CD14-positive monocyte (primary cell): Measurements from ENCODE around the gene MYCBP2. TPM values are rescaled to one million over a fixed set of nuclear protein-coding genes. Genes with fewer than 3 reads are reported as not detected.

Experiments used
- DNase-seq, 3 donors: peaks; one replicate each; pipeline ENCODE4 v3.0.0-alpha.2; 2011 to 2022
- H2AFZ ChIP-seq: 2 replicates; pipeline ENCODE4 v1.6.0; 2012; ENCODE audit warnings: mild to moderate bottlenecking, low read depth, low read length, inconsistent platforms; ENCODE audit not compliant: insufficient read depth, poor library complexity, severe bottlenecking
- H3K27ac ChIP-seq, 2 donors: 1 replicate in 1 of 2; 2 replicates in 1 of 2; pipeline ENCODE4 v1.5.1; 2012 to 2013; ENCODE audit warnings: low read length in 2 of 2, control low read depth in 1 of 2, inconsistent platforms in 1 of 2, low read depth in 1 of 2, mild to moderate bottlenecking in 1 of 2
- H3K27me3 ChIP-seq, 2 donors: one replicate each; pipeline versions ENCODE4 v1.6.0 to v1.6.1; 2011 to 2013; ENCODE audit warnings: low read length in 2 of 2; ENCODE audit not compliant: control insufficient read depth in 2 of 2, insufficient read depth in 2 of 2
- H3K36me3 ChIP-seq, 2 donors: replicated peaks in 1 of 2; 1 replicate in 1 of 2; 2 replicates in 1 of 2; pipeline versions ENCODE4 v1.5.1 to v1.6.1; 2012 to 2013; ENCODE audit warnings: low read length in 2 of 2, control low read depth in 1 of 2, inconsistent platforms in 1 of 2, mild to moderate bottlenecking in 1 of 2; ENCODE audit not compliant: insufficient read depth in 2 of 2, control insufficient read depth in 1 of 2
- H3K4me1 ChIP-seq, 2 donors: 1 replicate in 1 of 2; 2 replicates in 1 of 2; pipeline versions ENCODE4 v1.5.1 to v1.6.1; 2012 to 2013; ENCODE audit warnings: low read length in 2 of 2, control low read depth in 1 of 2, inconsistent platforms in 1 of 2, mild to moderate bottlenecking in 1 of 2, moderate library complexity in 1 of 2; ENCODE audit not compliant: insufficient read depth in 2 of 2, control insufficient read depth in 1 of 2
- H3K4me2 ChIP-seq: replicated peaks from 2 replicates; pipeline ENCODE3; 2012; ENCODE audit warnings: low read length, moderate library complexity, mild to moderate bottlenecking; ENCODE audit not compliant: poor library complexity, severe bottlenecking; ENCODE audit errors: extremely low read depth
- H3K4me3 ChIP-seq, 3 experiments: fragments of 200-600 bp in 1 of 3; sonication (generic) in 1 of 3; replicated peaks in 1 of 3; 1 replicate in 2 of 3; 2 replicates in 1 of 3; pipeline ENCODE4 v1.5.1; 2011 to 2013; ENCODE audit warnings: low read length in 3 of 3, mild to moderate bottlenecking in 3 of 3, control low read depth in 2 of 3, low read depth in 2 of 3, inconsistent platforms in 1 of 3, moderate library complexity in 1 of 3
- H3K79me2 ChIP-seq: 2 replicates; pipeline ENCODE4 v1.6.0; 2012; ENCODE audit warnings: mild to moderate bottlenecking, control low read depth, inconsistent platforms, low read length, moderate library complexity; ENCODE audit not compliant: insufficient read depth
- H3K9ac ChIP-seq: 2 replicates; pipeline ENCODE4 v1.6.0; 2017; ENCODE audit warnings: low read length, mild to moderate bottlenecking; ENCODE audit not compliant: insufficient read depth, poor library complexity, severe bottlenecking
- H3K9me3 ChIP-seq, 2 donors: replicated peaks in 1 of 2; 1 replicate in 1 of 2; 2 replicates in 1 of 2; pipeline versions ENCODE4 v1.5.1 to v1.6.1; 2012 to 2013; ENCODE audit warnings: low read length in 2 of 2, control low read depth in 1 of 2; ENCODE audit not compliant: control insufficient read depth in 1 of 2, insufficient read depth in 1 of 2
- H4K20me1 ChIP-seq: 2 replicates; pipeline ENCODE4 v1.6.0; 2012; ENCODE audit warnings: mild to moderate bottlenecking, low read length, control low read depth, moderate library complexity; ENCODE audit not compliant: insufficient read depth
- H3K27ac Mint-ChIP-seq, 7 donors: one replicate each; pipeline ENCODE4 v1.8.0; 2020; ENCODE audit warnings: mild to moderate bottlenecking in 7 of 7, mixed read lengths in 7 of 7, moderate library complexity in 6 of 7, inconsistent platforms in 2 of 7
- H3K27me3 Mint-ChIP-seq, 3 donors: one replicate each; pipeline ENCODE4 v1.8.0; 2021 to 2022; ENCODE audit warnings: low read depth in 3 of 3, mild to moderate bottlenecking in 3 of 3, mixed read lengths in 3 of 3, moderate library complexity in 3 of 3, inconsistent platforms in 1 of 3
- H3K36me3 Mint-ChIP-seq, 2 donors: one replicate each; pipeline ENCODE4 v1.8.0; 2020; ENCODE audit warnings: mixed read lengths in 2 of 2, inconsistent platforms in 1 of 2, mild to moderate bottlenecking in 1 of 2
- H3K4me1 Mint-ChIP-seq: one replicate; pipeline ENCODE4 v1.8.0; 2020; ENCODE audit warnings: mild to moderate bottlenecking, mixed read lengths
- H3K4me3 Mint-ChIP-seq, 2 donors: one replicate each; pipeline ENCODE4 v1.8.0; 2020; ENCODE audit warnings: mild to moderate bottlenecking in 2 of 2, mixed read lengths in 2 of 2, moderate library complexity in 1 of 2
- H3K9me3 Mint-ChIP-seq, 7 donors: one replicate each; pipeline ENCODE4 v1.8.0; 2020 to 2022; ENCODE audit warnings: mixed read lengths in 7 of 7, mild to moderate bottlenecking in 6 of 7, moderate library complexity in 6 of 7, inconsistent platforms in 2 of 7
- WGBS: methylation state at CpG from one replicate; pipeline ENCODE4 v1.1.5; 2013; ENCODE audit warnings: missing lambda C conversion rate; ENCODE audit not compliant: insufficient coverage; 5-methylcytosine and 5-hydroxymethylcytosine counted together
- intact Hi-C, 2 donors: fragments of 100-400 bp; cut with micrococcal nuclease; formaldehyde crosslinking; loops; one replicate each; pipeline versions ENCODE4 v1.15.0 to v1.15.1; 2023
- polyA plus RNA-seq, 3 donors: library from polyadenylated mRNA; depleted of rRNA in 1 of 3; unstranded in 2 of 3; stranded (reverse) in 1 of 3; fragments of 300-500 nt in 2 of 3; fragments of >200 nt in 1 of 3; fragmentation: Illumina TruSeq in 2 of 3; gene quantifications; 1 replicate in 2 of 3; 2 replicates in 1 of 3; pipeline ENCODE4 v1.2.3, GENCODE V29; 2012 to 2021
- TF ChIP-seq, protein P1 (sequence below): fragments of 200-600 bp; IDR thresholded peaks from one replicate; pipeline ENCODE4 v1.8.0; 2022; ENCODE audit warnings: antibody characterized with exemption, mild to moderate bottlenecking

Gene MYCBP2
- polyA plus RNA-seq, 3 donors = 7.6 to 51.5 (median 14.4) TPM

DNA sequence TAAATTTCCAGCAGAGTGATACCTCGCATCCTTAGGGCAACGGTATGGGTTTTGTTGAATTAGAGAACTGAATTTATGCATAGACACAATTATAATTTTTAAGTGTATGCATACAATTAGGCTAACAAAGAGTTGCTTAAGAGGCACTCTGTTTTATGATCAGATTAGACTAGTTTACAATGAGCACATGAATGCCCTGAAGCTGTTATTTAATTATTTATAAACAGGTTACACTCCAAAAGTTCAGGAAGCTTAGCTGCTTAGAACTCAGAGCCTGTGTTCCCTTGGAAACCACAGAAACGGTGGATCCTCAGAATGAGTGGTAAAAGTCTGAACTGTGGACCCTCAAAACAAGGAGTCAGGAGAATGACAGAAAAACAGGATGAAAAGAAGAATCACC, 227.5 kb downstream of the MYCBP2 start:
- Histone ChIP-seq H3K27ac (no peak overlapping the region), H3K9me3 (no peaks in the 10 kb centered on the region), H3K79me2 (no peaks in the 10 kb centered on the region), H3K36me3 (peaks cover 63 to 81% of the 10 kb centered on the region in 2 donors), H3K4me1 (no peaks in the 10 kb centered on the region), H4K20me1 (no peaks in the 10 kb centered on the region), H2AFZ (no peak overlapping the region), H3K9ac (no peak overlapping the region), H3K4me3 (no peak overlapping the region), H3K4me2 (no peak overlapping the region), H3K27me3 (no peaks in the 10 kb centered on the region)
- no peaks in the 10 kb centered on the region for H3K27me3 Mint-ChIP-seq
- TF ChIP-seq, protein P1, sequence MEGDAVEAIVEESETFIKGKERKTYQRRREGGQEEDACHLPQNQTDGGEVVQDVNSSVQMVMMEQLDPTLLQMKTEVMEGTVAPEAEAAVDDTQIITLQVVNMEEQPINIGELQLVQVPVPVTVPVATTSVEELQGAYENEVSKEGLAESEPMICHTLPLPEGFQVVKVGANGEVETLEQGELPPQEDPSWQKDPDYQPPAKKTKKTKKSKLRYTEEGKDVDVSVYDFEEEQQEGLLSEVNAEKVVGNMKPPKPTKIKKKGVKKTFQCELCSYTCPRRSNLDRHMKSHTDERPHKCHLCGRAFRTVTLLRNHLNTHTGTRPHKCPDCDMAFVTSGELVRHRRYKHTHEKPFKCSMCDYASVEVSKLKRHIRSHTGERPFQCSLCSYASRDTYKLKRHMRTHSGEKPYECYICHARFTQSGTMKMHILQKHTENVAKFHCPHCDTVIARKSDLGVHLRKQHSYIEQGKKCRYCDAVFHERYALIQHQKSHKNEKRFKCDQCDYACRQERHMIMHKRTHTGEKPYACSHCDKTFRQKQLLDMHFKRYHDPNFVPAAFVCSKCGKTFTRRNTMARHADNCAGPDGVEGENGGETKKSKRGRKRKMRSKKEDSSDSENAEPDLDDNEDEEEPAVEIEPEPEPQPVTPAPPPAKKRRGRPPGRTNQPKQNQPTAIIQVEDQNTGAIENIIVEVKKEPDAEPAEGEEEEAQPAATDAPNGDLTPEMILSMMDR = no peak
- H3K4me1 Mint-ChIP-seq = no peaks in the 10 kb centered on the region
- peaks cover 51 to 61% of the 10 kb centered on the region in 2 donors for H3K36me3 Mint-ChIP-seq
- no peak overlapping the region for H3K4me3 Mint-ChIP-seq
- no peak for DNase-seq
- 100% methylated on average over 1 of the region's 3 CpGs for WGBS
- no peak overlapping the region for H3K27ac Mint-ChIP-seq
- intact Hi-C loops = no loop called here
- H3K9me3 Mint-ChIP-seq = peaks cover 0 to 3% (median 0%) of the 10 kb centered on the region in 7 donors

DNA sequence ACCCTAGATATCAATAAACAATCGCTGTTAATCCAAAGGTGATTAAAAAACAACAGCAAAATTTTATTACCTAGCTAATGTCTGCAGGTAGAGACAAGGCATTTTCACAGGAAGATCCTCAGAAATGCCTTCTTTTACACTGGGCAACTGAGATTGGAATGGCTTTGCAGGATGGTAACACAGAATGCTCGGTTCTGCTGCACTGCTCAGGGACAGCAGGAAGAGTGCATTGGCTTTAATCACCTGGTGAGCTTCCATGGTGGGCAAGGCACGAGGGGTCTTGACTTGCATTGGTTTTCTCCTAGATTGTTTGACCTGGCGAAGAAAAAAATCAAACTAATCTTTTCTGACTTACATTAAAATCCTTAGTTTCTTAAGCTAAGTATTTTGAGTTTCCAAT, 231.6 kb downstream of the MYCBP2 start:
- H3K79me2 ChIP-seq = no peaks in the 10 kb centered on the region
- no peaks in the 10 kb centered on the region for H3K27me3 ChIP-seq
- peaks cover 73 to 80% of the 10 kb centered on the region in 2 donors for H3K36me3 Mint-ChIP-seq
- TF ChIP-seq, protein P1 = no peak
- no peaks in the 10 kb centered on the region for H3K4me1 Mint-ChIP-seq
- peak overlapping the region in 1 of 7 donors; percentile 48 for H3K27ac Mint-ChIP-seq
- H3K27me3 Mint-ChIP-seq = no peaks in the 10 kb centered on the region
- H3K4me1 ChIP-seq = no peaks in the 10 kb centered on the region
- DNase-seq = no peak
- peaks cover 0 to 3% (median 0%) of the 10 kb centered on the region in 7 donors for H3K9me3 Mint-ChIP-seq
- H2AFZ ChIP-seq = no peak overlapping the region
- intact Hi-C loops = no loop called here
- peaks cover 80 to 98% of the 10 kb centered on the region in 2 donors for H3K36me3 ChIP-seq
- H3K4me2 ChIP-seq = no peak overlapping the region
- H4K20me1 ChIP-seq = no peaks in the 10 kb centered on the region
- H3K9ac ChIP-seq = no peak overlapping the region
- H3K4me3 Mint-ChIP-seq = no peak overlapping the region
- no peaks in the 10 kb centered on the region for H3K9me3 ChIP-seq
- no peak overlapping the region for H3K4me3 ChIP-seq
- 100% methylated on average over 1 of the region's 4 CpGs for WGBS
- H3K27ac ChIP-seq = no peak overlapping the region
